Measurements from ENCODE around the gene RHBDL1. TPM values are rescaled to one million over a fixed set of nuclear protein-coding genes. Genes with fewer than 3 reads are reported as not detected.
A peak's percentile ranks its signal among the peaks of the same experiment; 100 is the strongest.

RHBDL1 gene
- total and polyA plus RNA-seq, 4 donors = 0.35 to 0.84 (median 0.70) TPM

GRCh38 chr16:720447-720989, 45.0 kb downstream of the RHBDL1 start:
- H3K4me1 ChIP-seq (ENCODE audit: control insufficient read depth in 4 of 4, insufficient read depth in 4 of 4, low read length in 3 of 4) = peaks cover 22 to 39% (median 31%) of the 10 kb centered on the region in 4 donors
- peak overlapping the region; percentile 73 to 86 (median 82) for H3K4me3 ChIP-seq (ENCODE audit: low read depth in 1 of 3, low read length in 3 of 3)
- H3K27me3 ChIP-seq (ENCODE audit: control insufficient read depth in 4 of 4, insufficient read depth in 4 of 4, low read length in 3 of 4) = no peaks in the 10 kb centered on the region
- H3K36me3 ChIP-seq (ENCODE audit: control insufficient read depth in 4 of 4, insufficient read depth in 3 of 4, low read depth in 1 of 4, low read length in 3 of 4) = peaks cover 0 to 2% (median 0%) of the 10 kb centered on the region in 4 donors
- peak overlapping the region; percentile 53 to 84 for H3K27ac ChIP-seq (ENCODE audit: low read depth in 1 of 2, low read length in 2 of 2)
- no peak for DNase-seq (ENCODE audit: low spot score)
- H3K9me3 ChIP-seq (ENCODE audit: control insufficient read depth in 4 of 4, low read length in 3 of 4) = no peaks in the 10 kb centered on the region
- TF ChIP-seq TAF1 (conservative IDR thresholded peaks at IDR 0.05) (no peak), MAX (IDR thresholded peaks at IDR 0.05) (no peak), ZBTB33 (IDR thresholded peaks at IDR 0.05) (no peak)
- TF ChIP-seq, protein P1, sequence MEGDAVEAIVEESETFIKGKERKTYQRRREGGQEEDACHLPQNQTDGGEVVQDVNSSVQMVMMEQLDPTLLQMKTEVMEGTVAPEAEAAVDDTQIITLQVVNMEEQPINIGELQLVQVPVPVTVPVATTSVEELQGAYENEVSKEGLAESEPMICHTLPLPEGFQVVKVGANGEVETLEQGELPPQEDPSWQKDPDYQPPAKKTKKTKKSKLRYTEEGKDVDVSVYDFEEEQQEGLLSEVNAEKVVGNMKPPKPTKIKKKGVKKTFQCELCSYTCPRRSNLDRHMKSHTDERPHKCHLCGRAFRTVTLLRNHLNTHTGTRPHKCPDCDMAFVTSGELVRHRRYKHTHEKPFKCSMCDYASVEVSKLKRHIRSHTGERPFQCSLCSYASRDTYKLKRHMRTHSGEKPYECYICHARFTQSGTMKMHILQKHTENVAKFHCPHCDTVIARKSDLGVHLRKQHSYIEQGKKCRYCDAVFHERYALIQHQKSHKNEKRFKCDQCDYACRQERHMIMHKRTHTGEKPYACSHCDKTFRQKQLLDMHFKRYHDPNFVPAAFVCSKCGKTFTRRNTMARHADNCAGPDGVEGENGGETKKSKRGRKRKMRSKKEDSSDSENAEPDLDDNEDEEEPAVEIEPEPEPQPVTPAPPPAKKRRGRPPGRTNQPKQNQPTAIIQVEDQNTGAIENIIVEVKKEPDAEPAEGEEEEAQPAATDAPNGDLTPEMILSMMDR (IDR thresholded peaks at IDR 0.05; ENCODE audit: low read depth, low read length, missing input control) = no peak
- peak overlapping the region in 1 of 2 donors; percentile 87 for H3K9ac ChIP-seq (ENCODE audit: low read depth in 1 of 2, low read length in 2 of 2)
- WGBS = under 1% methylated on average over 38 of the region's 38 CpGs

DNA sequence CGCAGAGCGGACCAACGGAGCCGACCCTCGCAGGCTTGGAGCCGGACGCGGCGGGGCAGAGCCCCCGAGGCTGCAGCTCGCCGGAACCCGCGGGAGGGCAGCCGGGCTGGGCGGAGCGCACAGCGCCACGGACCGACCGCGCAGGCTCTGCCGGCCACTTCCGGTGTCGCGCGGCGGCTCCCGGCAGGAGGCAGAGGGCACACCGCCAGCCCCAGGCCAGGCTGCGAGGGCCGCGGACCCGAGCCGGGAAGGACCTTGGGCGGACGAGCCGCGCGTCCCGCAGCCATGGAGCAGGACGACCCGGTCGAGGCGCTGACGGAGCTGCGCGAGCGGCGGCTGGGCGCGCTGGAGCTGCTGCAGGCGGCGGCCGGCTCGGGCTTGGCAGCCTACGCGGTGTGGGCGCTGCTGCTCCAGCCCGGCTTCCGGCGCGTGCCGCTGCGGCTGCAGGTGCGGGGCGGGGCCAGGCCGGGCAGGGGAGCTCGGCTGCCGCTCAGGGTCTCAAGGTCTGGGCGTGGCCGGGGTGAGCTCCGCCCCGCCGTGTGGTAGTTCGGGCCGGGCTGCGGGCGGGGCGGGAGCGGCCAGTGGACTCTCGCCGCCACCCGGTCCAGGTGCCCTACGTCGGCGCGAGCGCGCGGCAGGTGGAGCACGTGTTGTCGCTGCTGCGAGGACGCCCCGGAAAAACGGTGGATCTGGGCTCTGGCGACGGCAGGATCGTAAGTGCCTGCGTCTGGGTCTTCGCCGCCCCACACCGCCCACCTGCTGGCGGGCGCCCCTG, 45.7 kb downstream of the RHBDL1 start, which contains the start of gene ANTKMT:
Gene ANTKMT, plus strand, starts transcription at position 157 of the 775 bp plus-strand sequence. Its CDS starts 129 bp downstream, at position 286.
- WGBS = 11% methylated on average over 106 of the region's 106 CpGs
- Histone ChIP-seq H3K4me1 (ENCODE audit: control insufficient read depth in 4 of 4, insufficient read depth in 4 of 4, low read length in 3 of 4) (peaks cover 15 to 33% (median 25%) of the 10 kb centered on the region in 4 donors), H3K9me3 (ENCODE audit: control insufficient read depth in 4 of 4, low read length in 3 of 4) (no peaks in the 10 kb centered on the region)

DNA sequence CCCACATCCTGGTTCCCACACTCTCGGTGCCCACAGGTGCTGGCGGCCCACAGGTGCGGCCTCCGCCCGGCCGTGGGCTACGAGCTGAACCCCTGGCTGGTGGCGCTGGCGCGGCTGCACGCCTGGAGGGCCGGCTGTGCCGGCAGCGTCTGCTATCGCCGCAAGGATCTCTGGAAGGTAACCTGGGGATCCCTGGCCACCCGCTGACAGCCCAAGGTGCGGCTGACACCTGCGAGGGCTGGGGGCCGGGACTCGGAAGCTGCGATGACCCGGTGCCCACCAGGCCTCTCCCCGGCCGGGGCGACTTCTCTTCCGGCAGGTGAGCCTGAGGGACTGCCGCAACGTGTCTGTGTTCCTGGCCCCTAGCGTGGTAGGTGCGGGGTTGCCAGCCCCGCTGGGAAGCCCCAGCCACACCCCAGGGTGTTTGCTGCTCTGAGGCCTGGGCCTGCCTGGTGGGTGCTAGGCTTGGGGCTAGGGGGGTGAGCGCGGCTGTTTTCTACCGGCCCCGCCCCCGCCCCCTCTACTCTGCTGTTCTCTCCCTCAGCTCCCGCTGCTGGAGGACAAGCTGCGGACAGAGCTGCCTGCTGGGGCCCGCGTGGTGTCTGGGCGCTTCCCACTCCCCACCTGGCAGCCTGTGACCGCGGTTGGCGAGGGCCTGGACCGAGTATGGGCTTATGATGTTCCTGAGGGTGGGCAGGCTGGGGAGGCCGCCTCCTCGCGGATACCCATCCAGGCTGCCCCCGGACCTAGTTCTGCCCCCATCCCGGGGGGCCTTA, 46.5 kb downstream of the RHBDL1 start:
- TF ChIP-seq GABPA (IDR thresholded peaks at IDR 0.05 in 1 of 2, conservative IDR thresholded peaks at IDR 0.05 in 1 of 2) (no peak), ZBTB33 (IDR thresholded peaks at IDR 0.05) (no peak), HNF4A (conservative IDR thresholded peaks at IDR 0.05) (no peak), FOXA1 (IDR thresholded peaks at IDR 0.05) (no peak), NR2F2 (IDR thresholded peaks at IDR 0.05) (no peak), ATF3 (IDR thresholded peaks at IDR 0.05) (no peak), YY1 (IDR thresholded peaks at IDR 0.05) (no peak)
- 90% methylated on average over 51 of the region's 51 CpGs for WGBS
- no peaks in the 10 kb centered on the region for H3K36me3 ChIP-seq (ENCODE audit: control insufficient read depth in 4 of 4, insufficient read depth in 3 of 4, low read depth in 1 of 4, low read length in 3 of 4)
- no peaks in the 10 kb centered on the region for H3K9me3 ChIP-seq (ENCODE audit: control insufficient read depth in 4 of 4, low read length in 3 of 4)
- no peaks in the 10 kb centered on the region for H3K27me3 ChIP-seq (ENCODE audit: control insufficient read depth in 4 of 4, insufficient read depth in 4 of 4, low read length in 3 of 4)
- no peak overlapping the region for H3K9ac ChIP-seq (ENCODE audit: low read depth in 1 of 2, low read length in 2 of 2)
- peak overlapping the region in 2 of 3 donors; percentile 73 to 86 for H3K4me3 ChIP-seq (ENCODE audit: low read depth in 1 of 3, low read length in 3 of 3)
- no peak overlapping the region for H3K27ac ChIP-seq (ENCODE audit: low read depth in 1 of 2, low read length in 2 of 2)
- DNase-seq (ENCODE audit: low spot score) = no peak
- peaks cover 8 to 28% (median 20%) of the 10 kb centered on the region in 4 donors for H3K4me1 ChIP-seq (ENCODE audit: control insufficient read depth in 4 of 4, insufficient read depth in 4 of 4, low read length in 3 of 4)

More for the DNA sequence above, 45.7 kb downstream of the RHBDL1 start, which contains the start of gene ANTKMT:
- peak within 1 kb of the TSS; percentile 73 to 86 (median 82) for H3K4me3 ChIP-seq (ENCODE audit: low read depth in 1 of 3, low read length in 3 of 3)
- DNase-seq (ENCODE audit: low spot score) = peak; percentile 79
- H3K36me3 ChIP-seq (ENCODE audit: control insufficient read depth in 4 of 4, insufficient read depth in 3 of 4, low read depth in 1 of 4, low read length in 3 of 4) = peaks cover 0 to 2% (median 0%) of the 10 kb centered on the region in 4 donors
- TF ChIP-seq HNF4A (conservative IDR thresholded peaks at IDR 0.05) (no peak), GABPA (IDR thresholded peaks at IDR 0.05 in 1 of 2, conservative IDR thresholded peaks at IDR 0.05 in 1 of 2) (peak in 1 of 2 donors; percentile 77)
- peak within 1 kb of the TSS in 1 of 2 donors; percentile 87 for H3K9ac ChIP-seq (ENCODE audit: low read depth in 1 of 2, low read length in 2 of 2)
- H3K27ac ChIP-seq (ENCODE audit: low read depth in 1 of 2, low read length in 2 of 2) = peak within 1 kb of the TSS; percentile 53 to 84
- no peaks in the 10 kb centered on the region for H3K27me3 ChIP-seq (ENCODE audit: control insufficient read depth in 4 of 4, insufficient read depth in 4 of 4, low read length in 3 of 4)

Measured in liver (tissue), 9 donors.